SH-SY5Y (cell line): ENCODE data around the gene MCOLN1.

Experiments
- GATA2 ChIP-seq: IDR thresholded peaks from 2 replicates; pipeline ENCODE4 v1.6.1; 2011; ENCODE audit warnings: mild to moderate bottlenecking, low read depth, low read length
- GATA3 ChIP-seq: IDR thresholded peaks from 2 replicates; pipeline ENCODE4 v1.6.1; 2011; ENCODE audit warnings: low read depth, mild to moderate bottlenecking, low read length, moderate library complexity

DNA sequence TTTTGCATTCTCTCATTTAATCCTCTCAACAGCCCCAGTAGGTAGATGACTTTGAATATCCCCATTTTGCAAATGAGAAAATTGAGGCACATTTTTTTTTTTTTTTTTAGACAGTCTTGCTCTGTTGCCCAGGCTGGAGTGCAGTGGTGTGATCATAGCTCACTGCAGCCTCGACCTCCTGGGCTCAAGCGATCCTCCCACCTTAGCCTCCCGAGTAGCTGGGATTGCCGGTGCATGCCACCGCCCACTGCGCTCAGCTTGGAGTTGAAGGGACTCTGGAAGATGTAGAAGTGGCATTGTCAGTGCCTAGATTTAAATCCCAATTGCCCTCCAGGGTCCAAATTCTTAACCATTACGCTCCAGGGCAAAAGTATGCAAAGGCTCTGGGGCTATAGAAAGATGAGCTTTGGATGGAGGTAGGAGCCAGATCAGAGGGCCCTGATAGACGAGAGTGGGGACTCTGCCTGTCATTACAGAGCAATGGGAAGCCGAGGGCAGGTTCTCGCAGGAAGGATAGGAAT, 813 bp upstream of the MCOLN1 start:
- TF ChIP-seq GATA2 (no peak), GATA3 (no peak)
